ENCODE data around the gene FBXL20. TPM values are rescaled to one million over a fixed set of nuclear protein-coding genes. Genes with fewer than 3 reads are reported as not detected.
A peak's percentile ranks its signal among the peaks of the same experiment; 100 is the strongest.

Gene FBXL20
- total RNA-seq, 2 experiments from 2014 or later = 11.2 to 11.8 TPM

DNA sequence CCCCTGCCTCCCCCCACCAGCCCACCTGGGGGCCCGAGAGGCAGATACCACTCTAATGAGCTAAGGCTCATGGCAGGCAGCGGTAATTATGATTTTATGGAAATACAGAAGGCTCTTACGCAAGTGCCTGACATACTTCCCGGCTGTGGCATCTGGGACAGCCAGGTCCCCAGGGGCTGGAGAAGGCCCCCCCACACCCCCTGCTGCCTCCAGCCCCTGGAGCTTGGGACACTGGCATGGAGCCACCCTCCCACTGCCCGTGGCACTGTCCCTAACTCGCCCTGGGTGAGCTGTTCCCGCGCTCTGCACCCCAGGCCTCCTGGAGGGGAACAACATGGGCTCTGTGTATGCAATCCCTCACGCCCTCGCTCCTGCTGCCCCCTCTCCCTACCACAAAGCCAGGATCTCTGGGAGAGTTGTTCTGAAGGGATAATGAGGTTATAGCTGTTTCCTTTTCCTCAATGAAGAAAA lies 170.3 kb downstream of the FBXL20 start:
- Mint-ChIP-seq H3K27me3 (ENCODE audit: low read depth) (peaks cover 22% of the 10 kb centered on the region), H3K36me3 (ENCODE audit: low read depth) (no peaks in the 10 kb centered on the region), H3K4me3 (no peak overlapping the region), H3K27ac (no peak overlapping the region), H3K4me1 (ENCODE audit: low read depth) (peaks cover 14% of the 10 kb centered on the region), H3K9me3 (ENCODE audit: insufficient read depth) (no peaks in the 10 kb centered on the region)
- DNase-seq (no peak), ATAC-seq (no peak)
- POLR2A ChIA-PET = interaction anchor here (1.2 kb wide), 2 partner anchors 26 to 31 kb away, joined by 3 read pairs; partner anchors contain the start of gene RPL19
- CTCF ChIA-PET = interaction anchor here (0.7 to 8.4 kb wide), 17 partner anchors 9 to 248 kb away, joined by 3 to 123 read pairs (median 6); partner anchors contain the start of gene RPL19

DNA sequence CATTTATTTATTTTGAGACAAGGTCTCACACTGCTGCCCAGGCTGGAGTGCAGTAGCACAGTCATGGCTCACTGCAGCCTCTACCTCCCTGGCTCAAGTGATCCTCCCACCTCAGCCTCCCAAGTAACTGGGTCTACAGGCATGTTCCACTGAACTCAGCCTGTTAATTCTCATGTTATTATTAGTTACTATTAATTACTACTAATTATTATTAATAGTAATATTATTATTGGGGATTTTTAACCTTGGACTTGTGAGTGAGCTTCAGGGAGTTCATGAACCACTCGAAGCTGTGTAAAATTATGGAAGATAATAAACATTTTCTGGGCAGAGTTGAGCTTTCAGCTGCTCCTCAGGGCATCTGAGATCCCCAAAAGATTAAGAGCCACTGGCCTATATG lies 171.1 kb downstream of the FBXL20 start:
- H3K27me3 Mint-ChIP-seq (ENCODE audit: low read depth) = peaks cover 25% of the 10 kb centered on the region
- no peak overlapping the region for H3K4me3 Mint-ChIP-seq
- no peaks in the 10 kb centered on the region for H3K9me3 Mint-ChIP-seq (ENCODE audit: insufficient read depth)
- no peak for ATAC-seq
- H3K27ac Mint-ChIP-seq = no peak overlapping the region
- CTCF ChIA-PET = interaction anchor here (1.4 to 8.4 kb wide), 7 partner anchors 9 to 247 kb away, joined by 4 to 123 read pairs (median 11); no protein-coding TSS in a partner anchor
- DNase-seq = no peak
- POLR2A ChIA-PET = interaction anchor here (1.2 kb wide), 2 partner anchors 25 to 30 kb away, joined by 3 read pairs; partner anchors contain the start of gene RPL19
- peaks cover 15% of the 10 kb centered on the region for H3K4me1 Mint-ChIP-seq (ENCODE audit: low read depth)
- peaks cover 3% of the 10 kb centered on the region for H3K36me3 Mint-ChIP-seq (ENCODE audit: low read depth)

DNA sequence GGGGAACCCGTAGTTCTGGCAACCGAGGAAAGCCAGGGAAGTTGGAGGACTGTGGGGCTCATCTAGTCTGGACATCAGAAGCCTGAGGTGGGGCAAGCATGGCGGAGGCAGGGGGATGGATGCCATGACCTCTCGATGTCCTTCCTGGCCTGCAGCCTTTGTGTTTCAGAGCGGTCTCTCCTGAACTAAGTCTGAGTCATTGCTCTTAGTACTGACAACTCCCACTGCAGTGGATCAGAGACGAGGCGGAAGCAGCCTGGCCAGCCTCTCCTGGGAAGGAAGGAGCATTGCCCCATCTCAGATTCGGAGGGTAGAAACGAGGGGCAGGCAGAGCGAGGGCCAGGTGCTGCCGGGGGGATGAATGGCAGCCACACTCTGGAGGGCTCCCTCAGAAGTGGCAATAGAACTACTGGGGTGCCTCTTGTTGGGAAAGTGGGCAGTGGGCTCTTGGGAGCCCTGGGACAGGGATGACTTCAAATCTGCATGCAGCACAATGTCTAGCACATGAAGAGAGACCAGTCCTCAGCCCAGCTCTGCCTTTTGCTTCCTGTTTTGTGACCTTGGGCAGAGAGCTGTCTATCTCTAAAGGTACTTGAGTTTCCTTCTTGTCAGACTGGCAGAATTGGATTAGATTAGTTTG lies 172.0 kb downstream of the FBXL20 start:
- Mint-ChIP-seq H3K4me3 (no peak overlapping the region), H3K4me1 (ENCODE audit: low read depth) (peaks cover 17% of the 10 kb centered on the region), H3K36me3 (ENCODE audit: low read depth) (peaks cover 3% of the 10 kb centered on the region), H3K9me3 (ENCODE audit: insufficient read depth) (no peaks in the 10 kb centered on the region), H3K27ac (no peak overlapping the region), H3K27me3 (ENCODE audit: low read depth) (peaks cover 29% of the 10 kb centered on the region)
- ChIA-PET POLR2A (no interaction called here), CTCF (interaction anchor here (1.9 to 8.4 kb wide), 3 partner anchors 18 to 55 kb away, joined by 4 to 123 read pairs (median 97); no protein-coding TSS in a partner anchor)
- ATAC-seq (no peak), DNase-seq (no peak)

DNA sequence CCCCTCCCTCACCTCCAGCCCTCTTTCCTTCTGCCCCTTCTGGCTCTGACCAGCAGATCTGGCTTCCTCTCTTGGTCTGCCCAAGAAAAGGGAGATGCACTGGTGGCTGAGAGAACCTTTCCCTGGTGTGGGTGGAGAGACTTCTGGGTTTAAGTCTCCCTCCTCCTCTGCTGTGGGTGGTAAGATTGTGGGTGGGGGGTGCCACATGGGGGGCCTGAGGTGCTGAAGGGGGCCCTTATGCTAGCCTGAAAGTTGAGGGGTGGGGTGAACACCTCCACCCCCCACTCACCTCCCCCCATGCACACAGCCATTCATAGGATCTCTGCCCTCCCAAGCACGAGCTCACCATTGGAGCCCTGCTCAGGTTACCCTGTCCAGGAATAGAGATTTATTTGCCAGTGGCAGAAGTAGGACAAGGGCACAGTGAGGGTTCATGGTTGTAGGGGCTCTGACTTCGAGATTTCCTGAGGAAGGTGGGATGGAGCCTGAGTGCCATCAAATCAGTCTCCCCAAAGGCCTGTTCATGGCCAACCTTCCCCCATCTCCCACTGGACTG lies 174.0 kb downstream of the FBXL20 start:
- Mint-ChIP-seq H3K27ac (no peak overlapping the region), H3K4me3 (no peak overlapping the region), H3K36me3 (ENCODE audit: low read depth) (peaks cover 3% of the 10 kb centered on the region), H3K9me3 (ENCODE audit: insufficient read depth) (no peaks in the 10 kb centered on the region), H3K27me3 (ENCODE audit: low read depth) (peaks cover 42% of the 10 kb centered on the region), H3K4me1 (ENCODE audit: low read depth) (peaks cover 17% of the 10 kb centered on the region)
- POLR2A ChIA-PET = no interaction called here
- no peak for DNase-seq
- ATAC-seq = no peak
- CTCF ChIA-PET = interaction anchor here (1.6 kb wide), 1 partner anchor 9 kb away, joined by 10 read pairs; no protein-coding TSS in a partner anchor

DNA sequence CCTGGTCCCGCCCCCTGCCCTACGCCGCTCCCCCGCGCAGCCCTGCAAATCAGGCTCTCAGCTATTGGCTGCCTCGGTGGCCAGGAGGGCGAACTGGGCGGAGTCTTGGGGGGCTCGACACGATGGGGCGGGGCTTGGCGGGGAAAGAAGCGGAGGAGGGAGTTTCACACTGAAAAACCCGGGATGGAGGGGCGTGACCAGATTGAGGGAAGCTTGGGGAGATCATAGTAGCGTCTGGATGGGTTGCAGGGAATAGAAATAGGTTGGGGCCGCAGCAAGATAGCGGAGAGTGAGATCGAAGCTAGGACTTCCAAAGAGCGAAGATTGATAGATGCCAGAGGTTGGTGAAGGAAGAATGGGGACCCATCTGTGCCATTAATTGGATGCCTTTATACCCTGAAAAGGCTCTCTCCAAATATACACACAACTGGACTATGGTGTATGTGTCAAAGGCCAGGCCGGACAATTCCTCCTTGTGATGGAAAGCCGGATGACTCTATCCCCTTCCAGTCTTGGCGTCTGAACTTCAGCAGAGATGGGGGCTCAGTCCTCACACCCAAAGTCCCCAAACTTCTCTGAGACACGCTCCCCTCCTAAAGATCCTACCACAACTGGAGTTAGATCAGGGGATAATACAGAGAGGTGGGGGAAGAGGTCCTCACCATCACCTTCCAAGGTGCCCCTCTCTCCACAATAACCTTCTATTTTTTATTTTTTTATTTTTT lies 175.3 kb downstream of the FBXL20 start:
- peaks cover 3% of the 10 kb centered on the region for H3K36me3 Mint-ChIP-seq (ENCODE audit: low read depth)
- peaks cover 7% of the 10 kb centered on the region for H3K4me1 Mint-ChIP-seq (ENCODE audit: low read depth)
- ChIA-PET CTCF (interaction anchor here (1.0 to 1.6 kb wide), 3 partner anchors 10 to 18 kb away, joined by 5 to 10 read pairs (median 6); no protein-coding TSS in a partner anchor), POLR2A (interaction anchor here (0.6 kb wide), 1 partner anchor 235 kb away, joined by 3 read pairs; no protein-coding TSS in a partner anchor)
- DNase-seq (peak; percentile 68), ATAC-seq (peak; percentile 87)
- peak overlapping the region; percentile 68 for H3K4me3 Mint-ChIP-seq
- H3K27me3 Mint-ChIP-seq (ENCODE audit: low read depth) = peaks cover 40% of the 10 kb centered on the region
- H3K27ac Mint-ChIP-seq = no peak overlapping the region
- no peaks in the 10 kb centered on the region for H3K9me3 Mint-ChIP-seq (ENCODE audit: insufficient read depth)

DNA sequence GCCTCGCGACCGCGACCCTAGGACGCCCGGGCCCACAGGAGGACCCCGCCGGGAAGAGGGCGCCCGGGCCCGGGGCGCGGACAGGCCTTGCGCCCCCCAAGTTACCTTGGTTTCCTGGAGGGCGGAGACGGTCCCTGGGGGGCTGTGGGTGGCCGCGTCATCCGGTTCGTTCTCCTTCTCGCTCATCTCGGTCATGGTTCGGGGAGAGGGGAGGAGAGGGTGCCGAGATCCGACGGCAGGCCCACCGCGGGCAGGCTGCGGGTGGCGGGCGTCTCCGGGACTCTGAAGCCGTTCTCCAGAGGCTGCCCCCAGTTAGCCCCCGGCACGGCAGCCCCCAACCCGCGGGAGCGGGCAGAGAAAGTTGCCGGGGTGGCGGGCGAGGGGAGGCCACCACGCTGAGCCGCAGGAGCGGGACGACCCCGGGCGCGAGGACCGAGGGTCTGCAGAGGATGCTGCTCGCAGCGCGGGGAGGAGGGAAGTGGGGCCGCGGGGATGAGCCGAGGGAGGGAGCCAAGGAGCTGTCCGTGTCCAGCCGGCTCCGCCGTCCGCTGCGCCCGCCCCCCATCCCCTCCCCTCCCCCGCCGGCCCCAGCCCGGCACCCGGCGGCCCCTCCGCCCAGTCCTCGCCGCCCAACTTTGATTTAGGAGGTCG lies 176.0 kb downstream of the FBXL20 start, which contains the start of gene STAC2:
STAC2 (minus strand) TSS at position 638 of the 651 bp plus-strand sequence; CDS start at position 195, 443 bp downstream.
- H3K36me3 Mint-ChIP-seq (ENCODE audit: low read depth) = peaks cover 3% of the 10 kb centered on the region
- ATAC-seq (peak; percentile 32), DNase-seq (no peak)
- peaks cover 7% of the 10 kb centered on the region for H3K4me1 Mint-ChIP-seq (ENCODE audit: low read depth)
- no peaks in the 10 kb centered on the region for H3K9me3 Mint-ChIP-seq (ENCODE audit: insufficient read depth)
- peak within 1 kb of the TSS; percentile 68 for H3K4me3 Mint-ChIP-seq
- ChIA-PET CTCF (interaction anchor here (1.0 to 1.2 kb wide), 2 partner anchors 11 to 19 kb away, joined by 5 to 6 read pairs; no protein-coding TSS in a partner anchor), POLR2A (interaction anchor here (0.6 kb wide), 1 partner anchor 235 kb away, joined by 3 read pairs; no protein-coding TSS in a partner anchor)
- peaks cover 40% of the 10 kb centered on the region for H3K27me3 Mint-ChIP-seq (ENCODE audit: low read depth)
- no peak within 1 kb of the TSS for H3K27ac Mint-ChIP-seq

DNA sequence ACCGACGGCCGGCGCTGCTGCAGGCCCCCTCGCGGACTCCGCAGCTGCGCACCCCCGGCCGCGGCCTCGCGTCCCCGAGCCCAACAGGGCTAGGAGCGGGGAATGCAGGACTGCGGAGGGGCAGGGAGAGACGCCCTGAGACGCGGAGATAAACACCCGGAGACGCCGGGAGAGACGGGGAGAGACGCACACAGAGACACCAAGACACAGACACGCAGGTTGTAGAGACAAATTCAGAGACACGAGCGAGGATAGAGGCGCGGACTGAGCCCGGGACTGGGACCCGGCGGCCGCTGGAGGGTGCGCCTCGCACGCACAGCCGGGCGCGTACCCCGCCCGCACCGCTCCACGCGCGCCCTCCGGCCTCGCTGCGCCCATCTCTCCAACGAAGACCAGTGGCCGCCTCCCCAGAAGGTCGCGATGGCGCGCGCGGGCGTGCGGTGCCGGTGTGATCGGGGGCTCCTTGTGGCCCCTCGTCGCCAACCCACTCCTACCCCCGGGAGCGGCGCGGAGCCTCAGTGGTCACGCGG lies 176.6 kb downstream of the FBXL20 start:
- H3K36me3 Mint-ChIP-seq (ENCODE audit: low read depth) = peaks cover 3% of the 10 kb centered on the region
- ATAC-seq = peak; percentile 25
- H3K4me3 Mint-ChIP-seq = no peak overlapping the region
- H3K27ac Mint-ChIP-seq = no peak overlapping the region
- DNase-seq = no peak
- H3K27me3 Mint-ChIP-seq (ENCODE audit: low read depth) = peaks cover 40% of the 10 kb centered on the region
- H3K9me3 Mint-ChIP-seq (ENCODE audit: insufficient read depth) = no peaks in the 10 kb centered on the region
- H3K4me1 Mint-ChIP-seq (ENCODE audit: low read depth) = peaks cover 7% of the 10 kb centered on the region
- CTCF ChIA-PET = no interaction called here
- POLR2A ChIA-PET = no interaction called here

DNA sequence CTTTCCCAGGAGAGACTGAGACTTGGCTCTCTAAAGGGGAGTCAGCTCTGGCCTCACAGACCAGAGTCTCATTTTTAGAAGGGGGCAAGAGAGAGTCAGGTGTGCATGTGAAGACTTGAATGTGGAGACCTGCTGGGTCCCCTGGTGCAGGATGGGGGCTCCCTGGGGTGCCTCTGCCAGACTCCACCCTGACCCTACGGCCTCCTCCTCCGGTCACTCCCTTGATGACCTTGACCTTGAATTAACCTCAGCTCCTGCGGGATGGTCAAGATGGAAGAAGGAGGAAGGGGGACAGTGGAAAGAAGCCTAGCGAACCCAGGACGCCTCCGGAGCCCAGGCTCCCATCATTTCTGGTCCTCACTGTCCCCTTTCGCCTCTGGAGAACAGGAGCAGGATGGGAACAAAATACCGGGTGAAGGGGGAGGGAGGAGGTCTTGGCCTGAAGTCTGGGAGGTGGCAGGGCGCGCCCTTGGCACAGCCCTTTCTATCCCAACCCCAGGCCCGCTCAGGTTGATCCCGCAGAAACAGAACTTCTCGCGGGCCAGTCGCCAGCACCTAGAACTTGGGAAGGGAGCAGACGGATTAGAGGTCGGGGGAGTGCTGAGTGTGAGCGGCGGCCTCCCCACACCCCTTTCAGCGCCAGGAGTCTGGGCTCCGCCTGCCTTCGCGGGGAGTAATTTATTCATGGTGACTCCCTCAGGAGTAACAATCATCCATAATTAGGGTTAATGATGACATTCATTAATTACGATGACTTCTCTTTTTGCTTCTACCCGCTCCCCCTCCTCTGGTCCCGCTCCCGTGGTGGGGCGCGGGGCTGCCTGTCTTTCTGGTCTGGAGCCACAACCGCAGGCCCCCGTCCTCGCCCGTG lies 177.3 kb downstream of the FBXL20 start:
- ATAC-seq (no peak), DNase-seq (no peak)
- Mint-ChIP-seq H3K9me3 (ENCODE audit: insufficient read depth) (no peaks in the 10 kb centered on the region), H3K27ac (no peak overlapping the region), H3K27me3 (ENCODE audit: low read depth) (peaks cover 39% of the 10 kb centered on the region), H3K36me3 (ENCODE audit: low read depth) (peaks cover 3% of the 10 kb centered on the region), H3K4me3 (no peak overlapping the region), H3K4me1 (ENCODE audit: low read depth) (peaks cover 7% of the 10 kb centered on the region)
- ChIA-PET CTCF (interaction anchor here (1.2 to 1.4 kb wide), 3 partner anchors 8 to 241 kb away, joined by 3 to 4 read pairs (median 4); no protein-coding TSS in a partner anchor), POLR2A (no interaction called here)

DNA sequence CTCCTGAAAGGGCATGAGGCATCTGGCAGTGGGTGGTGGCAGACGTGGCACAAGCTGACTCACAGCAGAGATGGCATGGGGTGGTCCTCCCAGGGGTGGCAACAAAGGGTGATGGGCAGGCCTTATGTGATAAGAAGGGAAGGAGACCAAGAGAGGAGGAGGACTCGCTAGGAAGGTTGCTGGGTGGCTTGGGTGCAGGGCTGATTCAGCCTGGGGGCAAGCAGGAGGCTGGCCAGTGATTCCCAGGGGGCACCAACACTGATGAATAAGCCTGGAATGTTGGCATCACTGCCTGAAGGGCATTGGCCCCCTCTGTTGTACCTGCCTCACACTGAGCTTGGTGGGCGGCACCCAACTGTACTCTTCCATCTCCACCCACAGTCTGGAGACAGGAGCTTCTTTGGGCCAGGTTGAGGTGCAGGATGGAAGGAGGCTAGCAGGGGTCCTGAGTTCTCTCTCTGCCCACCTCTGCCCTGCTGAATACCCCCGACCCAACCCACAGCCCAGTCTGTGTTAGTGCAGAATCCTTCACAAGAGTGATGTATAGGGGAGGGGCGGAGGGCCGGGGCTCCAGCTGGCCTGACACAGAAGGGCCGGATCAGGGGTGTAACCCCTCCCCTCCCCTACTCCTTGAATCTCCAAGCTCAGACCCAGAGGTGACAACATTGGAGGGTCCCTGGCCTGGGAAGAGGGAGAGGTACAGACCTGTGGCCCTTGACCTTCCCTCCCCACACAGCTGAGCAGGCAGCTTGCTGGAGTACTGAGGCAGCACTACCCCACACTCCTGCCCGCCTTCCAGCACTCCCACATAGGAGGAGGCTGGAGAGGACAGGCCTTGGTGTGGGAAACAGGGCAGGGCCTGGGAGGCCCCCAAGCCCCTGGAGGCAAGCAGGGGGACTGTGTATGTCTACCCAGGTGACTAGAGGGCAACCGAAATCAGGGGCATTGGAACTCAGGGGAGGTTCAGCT lies 178.3 kb downstream of the FBXL20 start:
- POLR2A ChIA-PET = no interaction called here
- ATAC-seq (peak; percentile 21), DNase-seq (no peak)
- Mint-ChIP-seq H3K36me3 (ENCODE audit: low read depth) (peaks cover 3% of the 10 kb centered on the region), H3K27me3 (ENCODE audit: low read depth) (peaks cover 45% of the 10 kb centered on the region), H3K4me3 (no peak overlapping the region), H3K27ac (no peak overlapping the region), H3K4me1 (ENCODE audit: low read depth) (peaks cover 7% of the 10 kb centered on the region), H3K9me3 (ENCODE audit: insufficient read depth) (no peaks in the 10 kb centered on the region)
- CTCF ChIA-PET = interaction anchor here (1.2 to 1.4 kb wide), 4 partner anchors 9 to 240 kb away, joined by 3 to 7 read pairs (median 4); no protein-coding TSS in a partner anchor
